Measurements from ENCODE around the gene PLCB1.

DNA sequence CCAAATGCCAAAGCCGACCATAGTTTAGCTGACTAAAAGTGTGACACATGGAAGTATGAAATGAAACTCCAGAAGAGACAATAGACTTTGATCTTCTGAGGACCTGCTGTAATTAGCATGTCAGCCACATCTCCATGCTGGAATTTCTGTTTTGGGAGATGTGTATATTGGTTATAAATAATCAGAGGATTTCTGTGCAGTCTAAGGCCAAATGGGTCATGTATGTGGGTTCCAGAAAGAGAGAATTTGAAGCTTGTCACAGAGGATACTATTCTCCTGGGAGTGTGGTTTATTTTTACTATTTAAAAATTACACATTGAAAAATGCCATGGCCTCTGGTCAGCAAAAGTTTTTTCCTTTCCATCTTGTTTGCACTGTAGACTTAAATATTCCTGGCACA is 531.4 kb downstream of the PLCB1 start:
- TF ChIP-seq POLR2AphosphoS5 (IDR thresholded peaks at IDR 0.05; ENCODE audit: low read length) = no peak
- TF ChIP-seq, protein P1, sequence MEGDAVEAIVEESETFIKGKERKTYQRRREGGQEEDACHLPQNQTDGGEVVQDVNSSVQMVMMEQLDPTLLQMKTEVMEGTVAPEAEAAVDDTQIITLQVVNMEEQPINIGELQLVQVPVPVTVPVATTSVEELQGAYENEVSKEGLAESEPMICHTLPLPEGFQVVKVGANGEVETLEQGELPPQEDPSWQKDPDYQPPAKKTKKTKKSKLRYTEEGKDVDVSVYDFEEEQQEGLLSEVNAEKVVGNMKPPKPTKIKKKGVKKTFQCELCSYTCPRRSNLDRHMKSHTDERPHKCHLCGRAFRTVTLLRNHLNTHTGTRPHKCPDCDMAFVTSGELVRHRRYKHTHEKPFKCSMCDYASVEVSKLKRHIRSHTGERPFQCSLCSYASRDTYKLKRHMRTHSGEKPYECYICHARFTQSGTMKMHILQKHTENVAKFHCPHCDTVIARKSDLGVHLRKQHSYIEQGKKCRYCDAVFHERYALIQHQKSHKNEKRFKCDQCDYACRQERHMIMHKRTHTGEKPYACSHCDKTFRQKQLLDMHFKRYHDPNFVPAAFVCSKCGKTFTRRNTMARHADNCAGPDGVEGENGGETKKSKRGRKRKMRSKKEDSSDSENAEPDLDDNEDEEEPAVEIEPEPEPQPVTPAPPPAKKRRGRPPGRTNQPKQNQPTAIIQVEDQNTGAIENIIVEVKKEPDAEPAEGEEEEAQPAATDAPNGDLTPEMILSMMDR (IDR thresholded peaks at IDR 0.05 in 2 of 3, conservative IDR thresholded peaks at IDR 0.05 in 1 of 3; ENCODE audit: control insufficient read depth in 2 of 3, extremely low read depth in 1 of 3, insufficient read depth in 1 of 3, low read depth in 3 of 3, low read length in 3 of 3) = no peak
- TF ChIP-seq FOS (IDR thresholded peaks at IDR 0.05; ENCODE audit: borderline replicate concordance, extremely low read depth, insufficient read length) = no peak
- TF ChIP-seq SUZ12 (IDR thresholded peaks at IDR 0.05; ENCODE audit: unreplicated experiment) = no peak
- no peak for TF ChIP-seq CEBPZ (IDR thresholded peaks at IDR 0.05; ENCODE audit: low read depth, low read length)
- TF ChIP-seq, protein P2, sequence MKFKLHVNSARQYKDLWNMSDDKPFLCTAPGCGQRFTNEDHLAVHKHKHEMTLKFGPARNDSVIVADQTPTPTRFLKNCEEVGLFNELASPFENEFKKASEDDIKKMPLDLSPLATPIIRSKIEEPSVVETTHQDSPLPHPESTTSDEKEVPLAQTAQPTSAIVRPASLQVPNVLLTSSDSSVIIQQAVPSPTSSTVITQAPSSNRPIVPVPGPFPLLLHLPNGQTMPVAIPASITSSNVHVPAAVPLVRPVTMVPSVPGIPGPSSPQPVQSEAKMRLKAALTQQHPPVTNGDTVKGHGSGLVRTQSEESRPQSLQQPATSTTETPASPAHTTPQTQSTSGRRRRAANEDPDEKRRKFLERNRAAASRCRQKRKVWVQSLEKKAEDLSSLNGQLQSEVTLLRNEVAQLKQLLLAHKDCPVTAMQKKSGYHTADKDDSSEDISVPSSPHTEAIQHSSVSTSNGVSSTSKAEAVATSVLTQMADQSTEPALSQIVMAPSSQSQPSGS (IDR thresholded peaks at IDR 0.05; ENCODE audit: low read length) = no peak
- TF ChIP-seq NFIC (IDR thresholded peaks at IDR 0.05; ENCODE audit: low read depth, low read length) = no peak
- TF ChIP-seq, protein P3, sequence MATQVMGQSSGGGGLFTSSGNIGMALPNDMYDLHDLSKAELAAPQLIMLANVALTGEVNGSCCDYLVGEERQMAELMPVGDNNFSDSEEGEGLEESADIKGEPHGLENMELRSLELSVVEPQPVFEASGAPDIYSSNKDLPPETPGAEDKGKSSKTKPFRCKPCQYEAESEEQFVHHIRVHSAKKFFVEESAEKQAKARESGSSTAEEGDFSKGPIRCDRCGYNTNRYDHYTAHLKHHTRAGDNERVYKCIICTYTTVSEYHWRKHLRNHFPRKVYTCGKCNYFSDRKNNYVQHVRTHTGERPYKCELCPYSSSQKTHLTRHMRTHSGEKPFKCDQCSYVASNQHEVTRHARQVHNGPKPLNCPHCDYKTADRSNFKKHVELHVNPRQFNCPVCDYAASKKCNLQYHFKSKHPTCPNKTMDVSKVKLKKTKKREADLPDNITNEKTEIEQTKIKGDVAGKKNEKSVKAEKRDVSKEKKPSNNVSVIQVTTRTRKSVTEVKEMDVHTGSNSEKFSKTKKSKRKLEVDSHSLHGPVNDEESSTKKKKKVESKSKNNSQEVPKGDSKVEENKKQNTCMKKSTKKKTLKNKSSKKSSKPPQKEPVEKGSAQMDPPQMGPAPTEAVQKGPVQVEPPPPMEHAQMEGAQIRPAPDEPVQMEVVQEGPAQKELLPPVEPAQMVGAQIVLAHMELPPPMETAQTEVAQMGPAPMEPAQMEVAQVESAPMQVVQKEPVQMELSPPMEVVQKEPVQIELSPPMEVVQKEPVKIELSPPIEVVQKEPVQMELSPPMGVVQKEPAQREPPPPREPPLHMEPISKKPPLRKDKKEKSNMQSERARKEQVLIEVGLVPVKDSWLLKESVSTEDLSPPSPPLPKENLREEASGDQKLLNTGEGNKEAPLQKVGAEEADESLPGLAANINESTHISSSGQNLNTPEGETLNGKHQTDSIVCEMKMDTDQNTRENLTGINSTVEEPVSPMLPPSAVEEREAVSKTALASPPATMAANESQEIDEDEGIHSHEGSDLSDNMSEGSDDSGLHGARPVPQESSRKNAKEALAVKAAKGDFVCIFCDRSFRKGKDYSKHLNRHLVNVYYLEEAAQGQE (IDR thresholded peaks at IDR 0.05; ENCODE audit: low read depth, low read length) = no peak
- no peak for TF ChIP-seq MYC (IDR thresholded peaks at IDR 0.05; ENCODE audit: insufficient read depth, insufficient read length, insufficient replicate concordance, low read length, severe bottlenecking)
- no peak for TF ChIP-seq NBN (IDR thresholded peaks at IDR 0.05)
- no peak for TF ChIP-seq KDM1A (IDR thresholded peaks at IDR 0.05; ENCODE audit: borderline replicate concordance)
